M059J (cell line): Measurements from ENCODE around the gene PTGES3L. TPM values are rescaled to one million over a fixed set of nuclear protein-coding genes. Genes with fewer than 3 reads are reported as not detected.
"Not testable (repeated sequence)": the region's sequence is repeated elsewhere in the genome, so short reads cannot be mapped to it uniquely, and the experiment has no call there.

Experiments
- DNase-seq: peaks from one replicate; pipeline ENCODE4 v3.0.0-alpha.2; 2012; ENCODE audit warnings: low read depth
- total RNA-seq: library from RNA; depleted of rRNA; stranded (reverse); fragments of >200 nt; shearing (Covaris generic); gene quantifications from 2 replicates; pipeline ENCODE4 v1.2.3, GENCODE V29; 2014; rRNA removed

Gene PTGES3L
- total RNA-seq, 1 experiment from 2014 or later = 0.67 TPM

GRCh38 chr17:42919522-42920077 is 60.3 kb downstream of the PTGES3L start:
- DNase-seq = not testable (repeated sequence)

- no peak for DNase-seq
Measured at GRCh38 chr17:42918902-42919521, 60.9 kb downstream of the PTGES3L start.

Other genes with a start within 250 kb of the PTGES3L start
- 4.5 and 7.8 TPM in 2 replicates for gene EZH1, start 235.0 kb downstream of the PTGES3L start, total RNA-seq
- 0.49 and 1.0 TPM in 2 replicates for gene RAMP2, start 218.9 kb downstream of the PTGES3L start, total RNA-seq
- gene VPS25, start 206.6 kb downstream of the PTGES3L start, total RNA-seq = 88.5 and 97.4 TPM in 2 replicates
- 0.52 and 1.2 TPM in 2 replicates for gene WNK4, start 199.5 kb downstream of the PTGES3L start, total RNA-seq
- gene COA3, start 181.4 kb downstream of the PTGES3L start, total RNA-seq = 95.0 and 99.0 TPM in 2 replicates
- gene CNTD1, start 181.2 kb downstream of the PTGES3L start, total RNA-seq = 0.20 TPM in 1 of 2 replicates, not detected in the other
- gene BECN1, start 155.8 kb downstream of the PTGES3L start, total RNA-seq = 36.9 and 83.7 TPM in 2 replicates
- 79.3 and 139 TPM in 2 replicates for gene PSME3, start 146.7 kb downstream of the PTGES3L start, total RNA-seq
- gene AOC2, start 135.5 kb downstream of the PTGES3L start, total RNA-seq = not detected in 2 replicates
- 0.02 TPM in 1 of 2 replicates, not detected in the other for gene AOC3, start 128.9 kb downstream of the PTGES3L start, total RNA-seq
- not detected in 2 replicates for gene G6PC1, start 79.3 kb downstream of the PTGES3L start, total RNA-seq
- 13.6 and 17.1 TPM in 2 replicates for gene AARSD1, start 15.6 kb downstream of the PTGES3L start, total RNA-seq
- gene RUNDC1, start 485 bp upstream of the PTGES3L start, total RNA-seq = 5.7 and 11.4 TPM in 2 replicates
- 982 and 1,027 TPM in 2 replicates for gene RPL27, start 18.3 kb upstream of the PTGES3L start, total RNA-seq
- gene IFI35, start 26.7 kb upstream of the PTGES3L start, total RNA-seq = 206 and 256 TPM in 2 replicates
- 72.4 and 72.7 TPM in 2 replicates for gene VAT1, start 42.3 kb upstream of the PTGES3L start, total RNA-seq
- gene RND2, start 45.2 kb upstream of the PTGES3L start, total RNA-seq = 0.20 and 0.22 TPM in 2 replicates
- gene BRCA1, start 145.3 kb upstream of the PTGES3L start, total RNA-seq = 27.5 and 30.1 TPM in 2 replicates
- gene NBR1, start 191.1 kb upstream of the PTGES3L start, total RNA-seq = 58.0 and 82.9 TPM in 2 replicates
- 4.9 and 10.1 TPM in 2 replicates for gene TMEM106A, start 231.8 kb upstream of the PTGES3L start, total RNA-seq
- gene CCDC200, start 248.5 kb upstream of the PTGES3L start, total RNA-seq = not detected in 2 replicates